Measurements from ENCODE around the gene EID3. TPM values are rescaled to one million over a fixed set of nuclear protein-coding genes. Genes with fewer than 3 reads are reported as not detected.

The EID3 gene
- total RNA-seq, 2 donors from 2014 or later = 8.6 to 18.1 TPM

Other genes starting within 250 kb of the EID3 start
- gene HCFC2, start 239.2 kb upstream of the EID3 start, total RNA-seq = 10 to 100 TPM; 18.3 to 18.6 TPM
- 10 to 100 TPM; 37.9 to 41.1 TPM for gene NFYB, start 165.5 kb upstream of the EID3 start, total RNA-seq
- gene TXNRD1, start 88.0 kb upstream of the EID3 start, total RNA-seq = 100 to 1,000 TPM in 1 of 2 donors, 10 to 100 TPM in 1; 87.6 to 115 TPM
- gene CHST11, start 153.2 kb downstream of the EID3 start, total RNA-seq = 10 to 100 TPM; 10.4 to 25.4 TPM

All from prostate gland (tissue), 2 donors.